Measurements from ENCODE around the gene SUMF1.

DNA sequence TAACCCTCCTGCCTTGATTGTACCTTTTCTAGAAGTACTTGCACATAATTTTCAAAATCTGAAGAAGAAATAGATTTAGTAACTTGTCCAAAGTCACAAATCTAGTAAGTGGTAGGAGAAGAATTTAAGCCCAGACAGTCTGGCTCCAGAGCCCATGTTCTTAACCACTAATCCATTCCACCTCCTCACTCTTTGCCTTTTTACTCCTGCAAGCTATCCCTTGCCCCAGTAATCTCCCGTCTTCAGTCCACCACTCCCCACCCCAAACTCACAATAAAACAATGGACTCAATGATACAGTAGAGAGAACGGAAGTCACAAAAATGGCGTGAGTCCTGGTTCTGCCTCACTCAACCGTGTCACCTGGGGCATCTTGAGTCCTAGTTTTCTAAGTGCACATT is 115.2 kb downstream of the SUMF1 start:
- TF ChIP-seq EZH2 (optimal IDR thresholded peaks at IDR 0.05; ENCODE audit: low read depth, low read length) (no peak), CTCF (IDR thresholded peaks at IDR 0.05; ENCODE audit: low read length) (no peak)
